HepG2 (cell line): ENCODE results near the gene KCNQ5.

Experiments
- BHLHE40 ChIP-seq: IDR thresholded peaks from 2 replicates; pipeline ENCODE4 v1.6.1; 2011; ENCODE audit warnings: low read length, improper control_type of control experiment
- ELF1 ChIP-seq: sonication (generic); formaldehyde crosslinking; IDR thresholded peaks from 2 replicates; pipeline ENCODE4 v1.4.0; 2020; ENCODE audit warnings: missing genetic modification reagents
- ELF4 ChIP-seq: sonication (generic); formaldehyde crosslinking; IDR thresholded peaks from 2 replicates; pipeline ENCODE4 v1.5.0; 2020; ENCODE audit warnings: missing genetic modification reagents, mild to moderate bottlenecking, moderate library complexity, borderline replicate concordance
- MYNN ChIP-seq: sonication (generic); formaldehyde crosslinking; IDR thresholded peaks from 2 replicates; pipeline ENCODE4 v1.4.0; 2020; ENCODE audit warnings: mild to moderate bottlenecking, low read depth, missing genetic modification reagents
- NBN ChIP-seq: fragments of 450-650 bp; conservative IDR thresholded peaks from 2 replicates; pipeline ENCODE4 v1.6.1; 2017
- SP1 ChIP-seq, 2 experiments: fragments of 450-650 bp in 1 of 2; sonication (generic) in 1 of 2; formaldehyde crosslinking in 1 of 2; IDR thresholded peaks; 2 replicates each; pipeline versions ENCODE4 v1.4.0 to v1.6.1; 2016 to 2020; ENCODE audit warnings: missing genetic modification reagents in 1 of 2
- ZSCAN25 ChIP-seq: sonication (generic); formaldehyde crosslinking; IDR thresholded peaks from 2 replicates; pipeline ENCODE4 v1.8.0; 2022; ENCODE audit warnings: mild to moderate bottlenecking, missing genetic modification reagents
- TF ChIP-seq, protein P1 (sequence below): sonication (generic); formaldehyde crosslinking; IDR thresholded peaks from 2 replicates; pipeline ENCODE4 v1.5.0; 2020; ENCODE audit warnings: mild to moderate bottlenecking, missing genetic modification reagents, borderline replicate concordance

DNA sequence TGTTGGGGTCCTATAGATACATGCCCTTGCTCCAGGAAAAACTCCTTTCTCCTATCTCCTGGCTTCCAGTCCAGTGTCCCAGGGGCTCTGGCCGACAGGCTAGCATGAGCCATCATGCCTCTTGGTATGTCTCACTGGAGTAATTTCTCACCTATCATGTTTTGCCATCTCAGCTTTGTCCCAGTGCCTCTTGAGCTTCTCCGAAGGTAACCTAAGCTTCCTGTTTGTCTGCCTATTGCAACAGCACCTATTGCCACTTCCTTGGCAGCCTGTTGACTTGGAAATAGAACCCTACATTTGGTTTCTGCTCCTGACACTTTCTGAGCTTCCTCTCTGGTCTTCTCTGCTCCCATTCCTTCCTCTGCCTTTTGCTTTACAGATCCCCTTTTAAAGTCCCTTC is 197.7 kb downstream of the KCNQ5 start:
- TF ChIP-seq SP1 (IDR thresholded peaks at IDR 0.05) = no peak
- TF ChIP-seq SP1 (CRISPR knock-in tag; IDR thresholded peaks at IDR 0.05) = no peak
- no peak for TF ChIP-seq ELF4 (CRISPR knock-in tag)
- no peak for TF ChIP-seq ZSCAN25
- TF ChIP-seq ELF1 (CRISPR knock-in tag) = no peak
- no peak for TF ChIP-seq BHLHE40
- TF ChIP-seq NBN = no peak
- TF ChIP-seq, protein P1, sequence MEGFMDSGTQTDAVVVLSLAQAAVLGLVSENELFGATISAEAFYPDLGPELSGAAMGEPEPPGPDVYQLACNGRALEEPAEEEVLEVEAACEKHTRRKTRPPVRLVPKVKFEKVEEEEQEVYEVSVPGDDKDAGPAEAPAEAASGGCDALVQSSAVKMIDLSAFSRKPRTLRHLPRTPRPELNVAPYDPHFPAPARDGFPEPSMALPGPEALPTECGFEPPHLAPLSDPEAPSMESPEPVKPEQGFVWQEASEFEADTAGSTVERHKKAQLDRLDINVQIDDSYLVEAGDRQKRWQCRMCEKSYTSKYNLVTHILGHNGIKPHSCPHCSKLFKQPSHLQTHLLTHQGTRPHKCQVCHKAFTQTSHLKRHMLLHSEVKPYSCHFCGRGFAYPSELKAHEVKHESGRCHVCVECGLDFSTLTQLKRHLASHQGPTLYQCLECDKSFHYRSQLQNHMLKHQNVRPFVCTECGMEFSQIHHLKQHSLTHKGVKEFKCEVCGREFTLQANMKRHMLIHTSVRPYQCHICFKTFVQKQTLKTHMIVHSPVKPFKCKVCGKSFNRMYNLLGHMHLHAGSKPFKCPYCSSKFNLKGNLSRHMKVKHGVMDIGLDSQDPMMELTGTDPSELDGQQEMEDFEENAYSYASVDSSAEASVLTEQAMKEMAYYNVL (CRISPR knock-in tag) = no peak
- no peak for TF ChIP-seq MYNN
